Endothelial cell of coronary artery (primary cell): ENCODE data around the gene IL7R. TPM values are rescaled to one million over a fixed set of nuclear protein-coding genes. Genes with fewer than 3 reads are reported as not detected.

Experiments
- total RNA-seq: library from RNA; depleted of rRNA; stranded (reverse); fragments of >200 nt; gene quantifications from 2 replicates; pipeline ENCODE4 v1.2.3, GENCODE V29; 2014

The IL7R gene
- total RNA-seq: 1.6 and 3.2 TPM in 2 replicates

GRCh38 chr5:35856765-35857351, at the start of gene IL7R:
IL7R (plus strand) TSS chr5:35856891; CDS start chr5:35856978, 87 bp downstream.

Other genes starting within 250 kb of the IL7R start
- gene SPEF2, start 239.0 kb upstream of the IL7R start, total RNA-seq: 1.1 and 1.3 TPM in 2 replicates
- not detected in 2 replicates for gene CAPSL, start 81.7 kb downstream of the IL7R start, total RNA-seq
- gene UGT3A1, start 134.5 kb downstream of the IL7R start, total RNA-seq: not detected in 2 replicates
- gene UGT3A2, start 210.0 kb downstream of the IL7R start, total RNA-seq: not detected in 2 replicates